KMS-11 (cell line): Measurements from ENCODE around the gene CTIF.

Source experiments
- H2AFZ ChIP-seq: fragments of 200-600 bp; sonication (generic); 2 replicates; pipeline ENCODE4 v1.6.1; 2016; ENCODE audit warnings: antibody characterized with exemption, mixed run types, low read depth
- H3K27ac ChIP-seq: fragments of 200-600 bp; sonication (generic); 2 replicates; pipeline ENCODE4 v1.6.1; 2016; ENCODE audit warnings: mild to moderate bottlenecking, mixed run types
- H3K27me3 ChIP-seq: fragments of 200-600 bp; sonication (generic); 2 replicates; pipeline ENCODE4 v1.6.1; 2017; ENCODE audit warnings: mild to moderate bottlenecking, low read depth, mixed run types, moderate library complexity; ENCODE audit not compliant: insufficient read depth
- H3K36me3 ChIP-seq: fragments of 200-600 bp; sonication (generic); 2 replicates; pipeline ENCODE4 v1.6.1; 2017; ENCODE audit warnings: mild to moderate bottlenecking, mixed run types; ENCODE audit not compliant: insufficient read depth
- H3K4me1 ChIP-seq: fragments of 200-600 bp; sonication (generic); 2 replicates; pipeline ENCODE4 v1.6.1; 2016; ENCODE audit warnings: mild to moderate bottlenecking, low read depth, mixed run types; ENCODE audit not compliant: poor library complexity, severe bottlenecking
- H3K4me2 ChIP-seq: fragments of 200-600 bp; sonication (generic); 2 replicates; pipeline ENCODE4 v1.7.0; 2016; ENCODE audit warnings: mild to moderate bottlenecking, mixed run types
- H3K4me3 ChIP-seq: fragments of 200-600 bp; sonication (generic); IDR thresholded peaks from 2 replicates; pipeline ENCODE4 v1.6.1; 2017; ENCODE audit warnings: low read depth, low read length, mixed read lengths; ENCODE audit not compliant: insufficient read depth
- H3K79me2 ChIP-seq: fragments of 200-600 bp; sonication (generic); 2 replicates; pipeline ENCODE4 v1.6.1; 2016; ENCODE audit warnings: low read depth, mixed run types; ENCODE audit not compliant: insufficient read depth
- H3K9ac ChIP-seq: fragments of 200-600 bp; sonication (generic); 2 replicates; pipeline ENCODE4 v1.6.1; 2016; ENCODE audit warnings: mild to moderate bottlenecking, mixed run types
- H4K20me1 ChIP-seq: fragments of 200-600 bp; sonication (generic); 2 replicates; pipeline ENCODE4 v1.6.1; 2016; ENCODE audit warnings: mild to moderate bottlenecking, mixed run types; ENCODE audit not compliant: insufficient read depth
- CTCF ChIP-seq: fragments of 200-600 bp; sonication (generic); conservative IDR thresholded peaks from 2 replicates; pipeline ENCODE4 v1.6.1; 2017; ENCODE audit warnings: low read depth, mild to moderate bottlenecking, antibody characterized with exemption, low read length, moderate library complexity, mixed read lengths

Gene CTIF

GRCh38 chr18:48836806-48837615 is 298.2 kb downstream of the CTIF start:
- Histone ChIP-seq H3K4me1 (peaks cover 32% of the 10 kb centered on the region), H3K4me3 (no peak overlapping the region), H2AFZ (no peak overlapping the region), H3K27me3 (no peaks in the 10 kb centered on the region), H3K27ac (no peak overlapping the region), H3K4me2 (no peak overlapping the region), H3K79me2 (no peaks in the 10 kb centered on the region), H3K36me3 (no peaks in the 10 kb centered on the region), H4K20me1 (no peaks in the 10 kb centered on the region), H3K9ac (no peak overlapping the region)
- TF ChIP-seq CTCF: no peak

GRCh38 chr18:48837676-48838075 is 298.8 kb downstream of the CTIF start:
- H3K36me3 ChIP-seq: no peaks in the 10 kb centered on the region
- no peak overlapping the region for H3K9ac ChIP-seq
- H3K27ac ChIP-seq: no peak overlapping the region
- H3K79me2 ChIP-seq: no peaks in the 10 kb centered on the region
- H2AFZ ChIP-seq: no peak overlapping the region
- H3K4me3 ChIP-seq: no peak overlapping the region
- H4K20me1 ChIP-seq: no peaks in the 10 kb centered on the region
- H3K4me2 ChIP-seq: no peak overlapping the region
- H3K4me1 ChIP-seq: peaks cover 26% of the 10 kb centered on the region
- no peaks in the 10 kb centered on the region for H3K27me3 ChIP-seq
- TF ChIP-seq CTCF: no peak

GRCh38 chr18:48838166-48838775 is 299.4 kb downstream of the CTIF start:
- H3K27ac ChIP-seq: no peak overlapping the region
- H2AFZ ChIP-seq: no peak overlapping the region
- no peaks in the 10 kb centered on the region for H3K27me3 ChIP-seq
- H3K4me1 ChIP-seq: peaks cover 20% of the 10 kb centered on the region
- no peaks in the 10 kb centered on the region for H4K20me1 ChIP-seq
- H3K36me3 ChIP-seq: no peaks in the 10 kb centered on the region
- H3K4me2 ChIP-seq: no peak overlapping the region
- no peaks in the 10 kb centered on the region for H3K79me2 ChIP-seq
- no peak for TF ChIP-seq CTCF
- no peak overlapping the region for H3K4me3 ChIP-seq
- H3K9ac ChIP-seq: no peak overlapping the region

- Histone ChIP-seq H2AFZ (no peak overlapping the region), H3K4me1 (peaks cover 14% of the 10 kb centered on the region), H3K4me2 (no peak overlapping the region), H3K79me2 (no peaks in the 10 kb centered on the region), H3K27me3 (no peaks in the 10 kb centered on the region), H4K20me1 (no peaks in the 10 kb centered on the region), H3K36me3 (no peaks in the 10 kb centered on the region), H3K4me3 (no peak overlapping the region), H3K27ac (no peak overlapping the region), H3K9ac (no peak overlapping the region)
- TF ChIP-seq CTCF: no peak
These were observed 300.3 kb downstream of the CTIF start for GRCh38 chr18:48838921-48839818.
